NT2/D1 (cell line): ENCODE results near the gene PTPRH.

Experiments used
- SUZ12 ChIP-seq: IDR thresholded peaks from 2 replicates; pipeline ENCODE4 v1.6.1; 2011; ENCODE audit not compliant: insufficient read length, insufficient read depth; ENCODE audit errors: extremely low read depth
- YY1 ChIP-seq: IDR thresholded peaks from 2 replicates; pipeline ENCODE4 v1.6.1; 2011; ENCODE audit not compliant: insufficient read length, insufficient read depth

- TF ChIP-seq SUZ12 = no peak
- TF ChIP-seq YY1 = no peak
These were observed 64.1 kb downstream of the PTPRH start for GRCh38 chr19:55145232-55145631.
